GM21423 (cell line): ENCODE measurements around the gene SLC16A13.
"Not testable (repeated sequence)": the region's sequence is repeated elsewhere in the genome, so short reads cannot be mapped to it uniquely, and the experiment has no call there.

Experiments used
- ATAC-seq: cut with Tn5 transposase; IDR thresholded peaks from one replicate; pipeline ENCODE4 v1.9.1; 2021; ENCODE audit warnings: mild to moderate bottlenecking, moderate library complexity; ENCODE audit not compliant: unreplicated experiment

SLC16A13 gene

GRCh38 chr17:7026471-7027115 is 9.2 kb upstream of the SLC16A13 start:
- ATAC-seq: no peak

- no peak for ATAC-seq
These were observed 8.5 kb upstream of the SLC16A13 start for GRCh38 chr17:7027335-7027734.

GRCh38 chr17:7029096-7029495 is 6.7 kb upstream of the SLC16A13 start:
- ATAC-seq: no peak

- no peak for ATAC-seq
These were observed 6.2 kb upstream of the SLC16A13 start for GRCh38 chr17:7029659-7030058.

- ATAC-seq: peak; percentile 19
These were observed 742 bp upstream of the SLC16A13 start for GRCh38 chr17:7034955-7035590.

GRCh38 chr17:7038025-7038862 is 2.4 kb downstream of the SLC16A13 start:
- ATAC-seq: no peak

- ATAC-seq: no peak
These were observed 4.0 kb downstream of the SLC16A13 start for GRCh38 chr17:7039832-7040231.

- no peak for ATAC-seq
These were observed 6.0 kb downstream of the SLC16A13 start for GRCh38 chr17:7041607-7042500.

GRCh38 chr17:7042501-7043181 is 6.8 kb downstream of the SLC16A13 start:
- no peak for ATAC-seq

GRCh38 chr17:7043182-7043496 is 7.3 kb downstream of the SLC16A13 start:
- no peak for ATAC-seq

- ATAC-seq: no peak
These were observed 7.8 kb downstream of the SLC16A13 start, which contains the start of gene SLC16A11 for GRCh38 chr17:7043497-7044198. Gene SLC16A11 (minus strand): TSS chr17:7044092. CDS start chr17:7043513, 579 bp downstream.

- ATAC-seq: no peak
These were observed 9.8 kb downstream of the SLC16A13 start for GRCh38 chr17:7045492-7046126.

GRCh38 chr17:7046127-7046724 is 10.4 kb downstream of the SLC16A13 start:
- no peak for ATAC-seq

- not testable (repeated sequence) for ATAC-seq
These were observed 11.0 kb downstream of the SLC16A13 start for GRCh38 chr17:7046725-7047397.

- ATAC-seq: no peak
These were observed 11.8 kb downstream of the SLC16A13 start for GRCh38 chr17:7047566-7047965.

GRCh38 chr17:7048968-7049367 is 13.2 kb downstream of the SLC16A13 start:
- no peak for ATAC-seq

GRCh38 chr17:7050583-7050982 is 14.8 kb downstream of the SLC16A13 start:
- not testable (repeated sequence) for ATAC-seq

GRCh38 chr17:7056386-7056785 is 20.6 kb downstream of the SLC16A13 start:
- no peak for ATAC-seq
